Measurements from ENCODE around the gene LPP.

The LPP gene

DNA sequence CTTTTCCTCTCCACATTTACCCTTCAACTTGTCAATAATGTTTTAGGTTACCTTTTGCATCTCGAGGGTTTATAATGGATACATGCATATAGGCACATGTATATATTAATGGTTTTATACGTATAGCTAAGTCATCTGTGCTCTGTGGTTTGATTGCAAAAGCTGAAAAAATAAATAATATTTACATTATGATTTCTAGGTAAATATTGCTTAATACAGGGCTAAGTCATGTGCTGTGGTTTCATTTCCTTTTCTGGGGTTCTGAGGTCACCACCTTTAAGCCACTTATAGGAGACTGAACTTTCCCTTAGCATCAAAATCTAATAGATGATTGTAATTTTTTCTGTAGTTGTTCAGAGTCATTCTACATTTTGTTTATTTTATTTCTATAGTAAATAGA, 33.1 kb downstream of the LPP start:
- TF ChIP-seq CTCF (IDR thresholded peaks at IDR 0.05; ENCODE audit: borderline replicate concordance, extremely low read depth, low read length, poor library complexity, severe bottlenecking) (no peak), EZH2 (IDR thresholded peaks at IDR 0.05; ENCODE audit: borderline replicate concordance, low read depth, low read length, severe bottlenecking) (no peak)
- no peak overlapping the region for H3K9ac ChIP-seq (ENCODE audit: low read depth, low read length)
- no peaks in the 10 kb centered on the region for H3K9me3 ChIP-seq (ENCODE audit: insufficient read depth, low read length, severe bottlenecking)
- peaks cover 69% of the 10 kb centered on the region for H3K4me1 ChIP-seq (ENCODE audit: insufficient read depth, low read length)
- no peak overlapping the region for H2AFZ ChIP-seq (ENCODE audit: low read depth, low read length)
- H3K4me3 ChIP-seq (ENCODE audit: low read depth in 1 of 2, low read length in 2 of 2), result no peak overlapping the region
- H3K27me3 ChIP-seq (ENCODE audit: insufficient read depth, low read length, poor library complexity), result no peaks in the 10 kb centered on the region
- peak overlapping the region; percentile 34; the same call in 1 of the 2 replicates for H3K4me2 ChIP-seq (ENCODE audit: insufficient read depth, low read length)
- ATAC-seq (ENCODE audit: insufficient read depth, low read depth) (peak; percentile 26; the same call in 1 of the 3 replicates), DNase-seq (no peak)
- H3K27ac ChIP-seq (ENCODE audit: low read length), result peak overlapping the region; percentile 61; the same call in 1 of the 2 replicates
- H3K79me2 ChIP-seq (ENCODE audit: insufficient read depth, low read length), result peaks cover 79% of the 10 kb centered on the region
- H4K20me1 ChIP-seq (ENCODE audit: insufficient read depth, low read length), result no peaks in the 10 kb centered on the region
- peaks cover 7% of the 10 kb centered on the region for H3K36me3 ChIP-seq (ENCODE audit: insufficient read depth, low read length)

GRCh38 chr3:188188911-188189310, 35.0 kb downstream of the LPP start:
- Histone ChIP-seq H4K20me1 (ENCODE audit: insufficient read depth, low read length) (no peaks in the 10 kb centered on the region), H3K36me3 (ENCODE audit: insufficient read depth, low read length) (peaks cover 12% of the 10 kb centered on the region; the same call in 1 of the 2 replicates), H3K9me3 (ENCODE audit: insufficient read depth, low read length, severe bottlenecking) (no peaks in the 10 kb centered on the region), H3K27ac (ENCODE audit: low read length) (peak overlapping the region; percentile 87), H3K4me3 (ENCODE audit: low read depth in 1 of 2, low read length in 2 of 2) (no peak overlapping the region; a peak in 1 of 4 replicates), H3K4me1 (ENCODE audit: insufficient read depth, low read length) (peaks cover 69% of the 10 kb centered on the region), H2AFZ (ENCODE audit: low read depth, low read length) (no peak overlapping the region), H3K79me2 (ENCODE audit: insufficient read depth, low read length) (peaks cover 78% of the 10 kb centered on the region), H3K9ac (ENCODE audit: low read depth, low read length) (peak overlapping the region; percentile 50), H3K27me3 (ENCODE audit: insufficient read depth, low read length, poor library complexity) (no peaks in the 10 kb centered on the region), H3K4me2 (ENCODE audit: insufficient read depth, low read length) (peak overlapping the region; percentile 52)
- peak; percentile 73 for ATAC-seq (ENCODE audit: insufficient read depth, low read depth)
- DNase-seq, result peak; percentile 76
- TF ChIP-seq CTCF (IDR thresholded peaks at IDR 0.05; ENCODE audit: borderline replicate concordance, extremely low read depth, low read length, poor library complexity, severe bottlenecking) (no peak), EZH2 (IDR thresholded peaks at IDR 0.05; ENCODE audit: borderline replicate concordance, low read depth, low read length, severe bottlenecking) (no peak)

- H3K27ac ChIP-seq (ENCODE audit: low read length), result peak overlapping the region; percentile 87
- peaks cover 56% of the 10 kb centered on the region for H3K4me1 ChIP-seq (ENCODE audit: insufficient read depth, low read length)
- no peaks in the 10 kb centered on the region for H4K20me1 ChIP-seq (ENCODE audit: insufficient read depth, low read length)
- H3K27me3 ChIP-seq (ENCODE audit: insufficient read depth, low read length, poor library complexity), result no peaks in the 10 kb centered on the region
- no peaks in the 10 kb centered on the region for H3K9me3 ChIP-seq (ENCODE audit: insufficient read depth, low read length, severe bottlenecking)
- H3K4me3 ChIP-seq (ENCODE audit: low read depth in 1 of 2, low read length in 2 of 2), result no peak overlapping the region
- H3K9ac ChIP-seq (ENCODE audit: low read depth, low read length), result no peak overlapping the region
- DNase-seq (no peak), ATAC-seq (ENCODE audit: insufficient read depth, low read depth) (no peak)
- peaks cover 62% of the 10 kb centered on the region for H3K79me2 ChIP-seq (ENCODE audit: insufficient read depth, low read length)
- no peak overlapping the region for H3K4me2 ChIP-seq (ENCODE audit: insufficient read depth, low read length)
- no peak overlapping the region for H2AFZ ChIP-seq (ENCODE audit: low read depth, low read length)
- TF ChIP-seq CTCF (IDR thresholded peaks at IDR 0.05; ENCODE audit: borderline replicate concordance, extremely low read depth, low read length, poor library complexity, severe bottlenecking), result no peak
- TF ChIP-seq EZH2 (IDR thresholded peaks at IDR 0.05; ENCODE audit: borderline replicate concordance, low read depth, low read length, severe bottlenecking), result no peak
- H3K36me3 ChIP-seq (ENCODE audit: insufficient read depth, low read length), result peaks cover 12% of the 10 kb centered on the region; the same call in 1 of the 2 replicates
These were observed 37.5 kb downstream of the LPP start for GRCh38 chr3:188191460-188191859.

All from DND-41 (cell line).